ENCODE results near the gene RIC1.
"Not testable (repeated sequence)": the region's sequence is repeated elsewhere in the genome, so short reads cannot be mapped to it uniquely, and the experiment has no call there.

The RIC1 gene

DNA sequence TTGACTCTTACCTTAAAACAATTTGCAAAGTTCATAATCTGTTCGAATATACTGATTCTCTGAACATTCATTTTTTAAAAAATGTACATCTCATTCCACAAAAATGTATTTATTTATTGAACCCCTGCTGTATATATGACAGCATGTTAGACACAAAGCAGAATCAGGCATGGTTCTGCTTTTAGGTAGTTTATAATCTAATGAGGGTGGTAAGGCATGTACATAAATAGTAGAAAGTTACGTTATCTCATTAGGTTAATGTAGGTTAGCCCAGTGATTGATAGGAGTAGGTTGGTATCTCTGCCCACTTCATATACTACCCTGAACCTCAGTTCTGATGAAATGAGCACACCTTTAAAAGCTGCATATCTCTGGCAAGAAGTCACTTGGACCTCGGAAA lies 114.2 kb downstream of the RIC1 start:
- DNase-seq, result no peak

DNA sequence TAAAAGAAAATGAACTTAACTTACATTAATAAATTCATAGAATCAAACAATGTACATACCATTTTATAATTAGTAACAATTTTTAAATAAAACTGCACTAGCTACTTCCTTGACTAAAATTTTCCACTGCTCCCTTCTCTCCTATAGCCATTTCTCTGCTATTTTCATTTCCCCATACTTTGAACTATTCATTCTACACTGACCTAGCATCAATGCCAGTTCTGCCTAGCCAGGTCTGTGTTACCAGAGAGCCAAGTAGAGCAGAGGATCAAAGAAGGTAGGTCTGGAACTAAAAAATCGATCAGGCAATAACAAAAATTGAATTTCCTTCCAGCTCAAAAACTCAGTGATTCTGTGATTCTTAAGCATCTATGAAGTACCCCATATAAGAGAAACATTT lies 119.5 kb downstream of the RIC1 start:
- DNase-seq, result no peak

GRCh38 chr9:5749306-5749705 lies 120.4 kb downstream of the RIC1 start:
- no peak for DNase-seq

DNA sequence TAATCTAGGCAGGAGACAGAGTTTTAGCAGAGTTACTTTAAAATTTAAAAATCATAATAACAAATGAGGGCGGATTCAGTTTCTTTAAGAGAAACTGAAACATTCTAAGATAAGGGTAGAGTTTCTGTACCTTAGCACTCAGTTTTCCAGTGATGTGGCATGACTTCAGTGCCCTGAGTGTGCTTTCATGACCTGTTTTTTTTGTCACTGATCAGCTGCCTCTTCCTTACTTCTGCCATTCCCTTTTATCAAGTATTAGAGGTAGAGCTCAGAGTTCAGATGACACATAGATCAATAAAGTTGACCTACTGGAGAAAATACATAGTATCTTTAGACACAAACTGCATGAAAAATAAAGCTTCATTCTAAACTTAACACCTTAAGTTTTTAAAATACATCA lies 121.7 kb downstream of the RIC1 start:
- DNase-seq, result no peak

DNA sequence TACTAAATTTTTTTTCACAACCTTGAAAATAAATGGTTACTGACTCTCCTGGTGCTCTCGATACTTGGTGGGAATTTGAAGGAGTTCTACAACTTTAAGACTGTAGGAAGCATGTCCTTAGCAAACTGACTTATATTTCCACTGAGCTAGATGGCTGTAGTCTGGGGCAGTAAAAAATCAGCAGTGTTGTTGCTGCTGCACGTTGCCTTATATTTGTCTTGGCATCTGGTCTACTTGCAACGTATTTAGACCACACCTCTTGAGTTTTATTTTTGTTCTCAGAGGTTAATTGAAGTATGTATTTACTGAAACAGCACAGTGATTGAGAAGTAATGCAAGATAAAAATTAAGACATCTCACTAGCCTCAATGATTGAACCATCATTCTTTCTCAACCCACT lies 127.7 kb downstream of the RIC1 start:
- no peak for DNase-seq

GRCh38 chr9:5760338-5760737 lies 131.4 kb downstream of the RIC1 start:
- no peak for DNase-seq

GRCh38 chr9:5762421-5762820 lies 133.5 kb downstream of the RIC1 start:
- no peak for DNase-seq

GRCh38 chr9:5764130-5764868 lies 135.4 kb downstream of the RIC1 start:
- DNase-seq, result no peak

- DNase-seq, result no peak
These were observed 139.3 kb downstream of the RIC1 start for GRCh38 chr9:5767968-5768932.

DNA sequence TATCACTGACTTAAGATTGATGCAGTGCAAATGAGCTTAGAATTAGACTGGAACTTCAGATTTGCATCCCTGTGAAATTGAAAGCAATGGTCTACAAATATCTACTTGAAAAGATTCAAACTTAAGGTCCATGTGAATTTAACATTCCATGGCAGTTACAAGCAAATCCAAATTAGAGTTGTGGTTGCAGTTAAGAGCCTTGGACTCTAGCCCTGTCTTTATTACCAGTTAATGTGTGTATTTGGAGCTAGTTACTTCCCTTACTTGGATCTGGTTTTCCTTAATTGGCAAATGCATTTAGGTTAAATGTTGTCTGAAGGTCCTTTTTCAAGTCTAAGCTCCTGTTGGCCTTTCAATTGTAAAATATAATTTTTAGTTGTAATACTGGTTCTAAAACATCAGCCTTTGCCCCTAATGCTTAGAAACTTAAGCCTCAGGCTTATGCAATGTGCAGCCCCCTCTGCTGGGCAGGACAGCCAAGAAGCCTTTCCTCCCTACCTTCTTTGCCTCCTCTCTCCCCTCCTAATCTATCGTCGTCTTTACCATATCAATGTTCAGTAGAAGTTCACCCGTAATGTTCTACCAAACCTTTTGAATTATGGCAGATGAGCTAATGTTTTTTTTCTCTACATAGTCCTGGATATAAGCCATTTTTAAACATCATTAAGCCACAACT lies 144.6 kb downstream of the RIC1 start:
- no peak for DNase-seq

GRCh38 chr9:5778805-5779204 lies 149.9 kb downstream of the RIC1 start:
- no peak for DNase-seq

- DNase-seq, result not testable (repeated sequence)
These were observed 150.9 kb downstream of the RIC1 start for GRCh38 chr9:5779705-5780218.

GRCh38 chr9:5783420-5783819 lies 154.5 kb downstream of the RIC1 start:
- DNase-seq, result not testable (repeated sequence)

GRCh38 chr9:5783982-5784381 lies 155.1 kb downstream of the RIC1 start:
- no peak for DNase-seq

GRCh38 chr9:5784526-5785315 lies 155.8 kb downstream of the RIC1 start:
- no peak for DNase-seq

DNA sequence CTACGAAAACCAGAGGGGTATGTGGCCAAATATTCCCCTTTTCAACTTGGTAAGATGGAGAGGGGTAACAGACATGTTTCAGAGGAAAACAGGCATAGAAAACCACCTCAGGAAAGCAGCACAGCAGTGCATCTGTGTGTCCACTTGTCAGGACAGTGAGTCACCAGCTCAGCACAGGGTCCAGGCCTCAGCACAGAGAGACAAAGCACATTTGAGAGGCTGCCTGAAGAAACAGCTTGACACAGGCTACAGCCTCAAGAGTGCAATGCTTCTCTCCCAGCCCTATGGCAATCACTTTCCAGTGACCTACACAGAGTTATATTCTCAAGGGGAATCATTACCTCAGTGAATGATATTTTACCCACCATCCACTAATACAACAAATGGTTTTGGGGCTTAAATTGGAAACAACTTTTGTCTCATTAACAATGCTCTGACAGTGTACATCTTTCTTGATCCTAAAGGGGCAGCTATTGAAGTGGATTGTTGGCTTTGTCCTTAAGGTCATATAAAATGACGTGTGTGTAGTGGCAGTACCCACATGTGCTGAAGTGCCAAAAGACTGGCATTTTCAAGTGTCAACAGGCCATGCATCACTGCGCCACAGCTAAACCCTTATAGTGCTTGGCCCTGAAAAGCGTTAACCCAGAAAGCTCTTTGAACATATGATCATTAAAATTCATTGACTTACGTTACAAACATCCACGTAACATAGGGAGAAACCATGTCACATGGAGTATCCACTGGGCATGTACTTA lies 157.6 kb downstream of the RIC1 start:
- no peak for DNase-seq

- DNase-seq, result no peak
These were observed 158.3 kb downstream of the RIC1 start for GRCh38 chr9:5787220-5787619.

- no peak for DNase-seq
These were observed 158.9 kb downstream of the RIC1 start for GRCh38 chr9:5787759-5788302.

- DNase-seq, result no peak
These were observed 160.6 kb downstream of the RIC1 start for GRCh38 chr9:5789489-5789888.

- DNase-seq, result no peak
These were observed 162.0 kb downstream of the RIC1 start for GRCh38 chr9:5790923-5791322.

- DNase-seq, result no peak
These were observed 163.0 kb downstream of the RIC1 start for GRCh38 chr9:5791870-5792269.
